KOPT-K1 (cell line): ENCODE measurements around the gene ARAP3.
A peak's percentile ranks its signal among the peaks of the same experiment; 100 is the strongest.

Source experiments
- H3K27ac ChIP-seq: fragments of 200-600 bp; sonication (generic); 2 replicates; pipeline ENCODE4 v1.5.1; 2016; ENCODE audit warnings: antibody characterized with exemption, mild to moderate bottlenecking, low read depth, low read length; ENCODE audit not compliant: poor library complexity, severe bottlenecking
- H3K36me3 ChIP-seq: fragments of 200-600 bp; sonication (generic); 2 replicates; pipeline ENCODE4 v1.5.1; 2017; ENCODE audit warnings: antibody characterized with exemption, mild to moderate bottlenecking, low read length, moderate library complexity; ENCODE audit not compliant: insufficient read depth
- H3K9me3 ChIP-seq: fragments of 200-600 bp; sonication (generic); 2 replicates; pipeline ENCODE4 v1.5.1; 2017; ENCODE audit warnings: antibody characterized with exemption, low read length, mild to moderate bottlenecking; ENCODE audit not compliant: insufficient read depth, poor library complexity, severe bottlenecking

Gene ARAP3

GRCh38 chr5:141649056-141649688, 32.9 kb downstream of the ARAP3 start:
- H3K27ac ChIP-seq = no peak overlapping the region
- no peaks in the 10 kb centered on the region for H3K36me3 ChIP-seq
- no peaks in the 10 kb centered on the region for H3K9me3 ChIP-seq

GRCh38 chr5:141647851-141648250, 34.2 kb downstream of the ARAP3 start:
- H3K36me3 ChIP-seq = no peaks in the 10 kb centered on the region
- H3K27ac ChIP-seq = no peak overlapping the region
- H3K9me3 ChIP-seq = no peaks in the 10 kb centered on the region

GRCh38 chr5:141647242-141647641, 34.8 kb downstream of the ARAP3 start:
- Histone ChIP-seq H3K27ac (no peak overlapping the region), H3K36me3 (no peaks in the 10 kb centered on the region), H3K9me3 (no peaks in the 10 kb centered on the region)

GRCh38 chr5:141646026-141646425, 36.0 kb downstream of the ARAP3 start:
- H3K27ac ChIP-seq = no peak overlapping the region
- no peaks in the 10 kb centered on the region for H3K9me3 ChIP-seq
- H3K36me3 ChIP-seq = no peaks in the 10 kb centered on the region

GRCh38 chr5:141641634-141642267, 40.3 kb downstream of the ARAP3 start:
- Histone ChIP-seq H3K36me3 (no peaks in the 10 kb centered on the region), H3K27ac (no peak overlapping the region), H3K9me3 (no peaks in the 10 kb centered on the region)

GRCh38 chr5:141640698-141641097, 41.3 kb downstream of the ARAP3 start:
- Histone ChIP-seq H3K9me3 (no peaks in the 10 kb centered on the region), H3K36me3 (no peaks in the 10 kb centered on the region), H3K27ac (no peak overlapping the region)

- Histone ChIP-seq H3K36me3 (no peaks in the 10 kb centered on the region), H3K27ac (no peak overlapping the region), H3K9me3 (no peaks in the 10 kb centered on the region)
Observed at GRCh38 chr5:141640051-141640415, 42.0 kb downstream of the ARAP3 start.

GRCh38 chr5:141639357-141640050, 42.5 kb downstream of the ARAP3 start:
- H3K36me3 ChIP-seq = no peaks in the 10 kb centered on the region
- H3K9me3 ChIP-seq = no peaks in the 10 kb centered on the region
- H3K27ac ChIP-seq = no peak overlapping the region

GRCh38 chr5:141638771-141639170, 43.3 kb downstream of the ARAP3 start:
- no peak overlapping the region for H3K27ac ChIP-seq
- peaks cover 7% of the 10 kb centered on the region; the same call in 1 of the 2 replicates for H3K36me3 ChIP-seq
- no peaks in the 10 kb centered on the region for H3K9me3 ChIP-seq

- H3K27ac ChIP-seq = no peak overlapping the region
- H3K9me3 ChIP-seq = no peaks in the 10 kb centered on the region
- peaks cover 13% of the 10 kb centered on the region; the same call in 1 of the 2 replicates for H3K36me3 ChIP-seq
Observed at GRCh38 chr5:141637767-141638419, 44.1 kb downstream of the ARAP3 start.

GRCh38 chr5:141637123-141637766, 44.8 kb downstream of the ARAP3 start:
- H3K27ac ChIP-seq = peak overlapping the region; percentile 69
- H3K9me3 ChIP-seq = no peaks in the 10 kb centered on the region
- H3K36me3 ChIP-seq = peaks cover 19% of the 10 kb centered on the region

- no peaks in the 10 kb centered on the region for H3K9me3 ChIP-seq
- peak within 1 kb of the TSS; percentile 69 for H3K27ac ChIP-seq
- H3K36me3 ChIP-seq = peaks cover 24% of the 10 kb centered on the region
Observed at GRCh38 chr5:141636413-141637122, 45.5 kb downstream of the ARAP3 start, which contains the start of the genes HDAC3 and RELL2. TSS of gene HDAC3 (minus strand) at chr5:141636849. CDS start at chr5:141636790, 59 bp downstream. TSS of gene RELL2 (plus strand) at chr5:141636997. CDS start at chr5:141638226, 1,229 bp downstream.

GRCh38 chr5:141636106-141636412, 46.0 kb downstream of the ARAP3 start:
- H3K36me3 ChIP-seq = peaks cover 29% of the 10 kb centered on the region
- H3K27ac ChIP-seq = peak overlapping the region; percentile 69
- no peaks in the 10 kb centered on the region for H3K9me3 ChIP-seq

- Histone ChIP-seq H3K9me3 (no peaks in the 10 kb centered on the region), H3K36me3 (peaks cover 33% of the 10 kb centered on the region), H3K27ac (peak overlapping the region; percentile 69)
Observed at GRCh38 chr5:141635646-141636045, 46.4 kb downstream of the ARAP3 start.
